ENCODE measurements around the gene ZDHHC7.

The ZDHHC7 gene

DNA sequence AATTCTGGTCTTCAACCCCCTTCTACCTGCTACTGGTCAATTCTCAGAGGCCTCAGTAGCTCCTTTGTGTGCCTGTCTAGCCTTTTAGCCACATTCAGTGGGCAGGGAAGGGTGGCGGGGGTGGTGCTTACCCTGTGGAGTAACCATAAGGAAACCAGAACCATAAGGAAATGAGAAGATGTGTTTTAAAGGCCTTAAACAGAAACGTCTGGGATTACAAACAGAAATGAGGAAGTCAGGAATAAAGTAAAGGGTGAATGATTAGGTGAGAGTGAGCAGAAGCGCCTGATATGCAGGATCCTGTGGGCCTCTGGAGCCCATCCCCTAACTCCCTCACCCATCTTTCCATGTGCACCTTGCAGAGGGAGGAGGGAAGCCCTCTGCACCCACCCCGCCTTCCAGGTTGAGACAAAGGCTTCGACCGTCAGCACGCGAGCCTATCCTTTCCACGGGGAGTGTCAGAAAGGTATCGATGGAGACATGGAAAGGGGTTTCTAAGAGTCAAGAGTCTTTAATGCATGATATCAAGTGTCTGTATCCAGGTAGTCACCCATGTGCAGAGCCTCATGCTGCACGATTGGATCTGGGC lies 36.6 kb upstream of the ZDHHC7 start:
- TF ChIP-seq, protein P1, sequence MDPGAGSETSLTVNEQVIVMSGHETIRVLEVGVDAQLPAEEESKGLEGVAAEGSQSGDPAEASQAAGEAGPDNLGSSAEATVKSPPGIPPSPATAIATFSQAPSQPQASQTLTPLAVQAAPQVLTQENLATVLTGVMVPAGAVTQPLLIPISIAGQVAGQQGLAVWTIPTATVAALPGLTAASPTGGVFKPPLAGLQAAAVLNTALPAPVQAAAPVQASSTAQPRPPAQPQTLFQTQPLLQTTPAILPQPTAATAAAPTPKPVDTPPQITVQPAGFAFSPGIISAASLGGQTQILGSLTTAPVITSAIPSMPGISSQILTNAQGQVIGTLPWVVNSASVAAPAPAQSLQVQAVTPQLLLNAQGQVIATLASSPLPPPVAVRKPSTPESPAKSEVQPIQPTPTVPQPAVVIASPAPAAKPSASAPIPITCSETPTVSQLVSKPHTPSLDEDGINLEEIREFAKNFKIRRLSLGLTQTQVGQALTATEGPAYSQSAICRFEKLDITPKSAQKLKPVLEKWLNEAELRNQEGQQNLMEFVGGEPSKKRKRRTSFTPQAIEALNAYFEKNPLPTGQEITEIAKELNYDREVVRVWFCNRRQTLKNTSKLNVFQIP (CRISPR knock-in tag; IDR thresholded peaks at IDR 0.05; ENCODE audit: borderline replicate concordance, low read depth), result no peak
- TF ChIP-seq, protein P2, sequence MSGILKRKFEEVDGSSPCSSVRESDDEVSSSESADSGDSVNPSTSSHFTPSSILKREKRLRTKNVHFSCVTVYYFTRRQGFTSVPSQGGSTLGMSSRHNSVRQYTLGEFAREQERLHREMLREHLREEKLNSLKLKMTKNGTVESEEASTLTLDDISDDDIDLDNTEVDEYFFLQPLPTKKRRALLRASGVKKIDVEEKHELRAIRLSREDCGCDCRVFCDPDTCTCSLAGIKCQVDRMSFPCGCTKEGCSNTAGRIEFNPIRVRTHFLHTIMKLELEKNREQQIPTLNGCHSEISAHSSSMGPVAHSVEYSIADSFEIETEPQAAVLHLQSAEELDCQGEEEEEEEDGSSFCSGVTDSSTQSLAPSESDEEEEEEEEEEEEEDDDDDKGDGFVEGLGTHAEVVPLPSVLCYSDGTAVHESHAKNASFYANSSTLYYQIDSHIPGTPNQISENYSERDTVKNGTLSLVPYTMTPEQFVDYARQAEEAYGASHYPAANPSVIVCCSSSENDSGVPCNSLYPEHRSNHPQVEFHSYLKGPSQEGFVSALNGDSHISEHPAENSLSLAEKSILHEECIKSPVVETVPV (CRISPR knock-in tag; IDR thresholded peaks at IDR 0.05), result no peak
- no peak for ATAC-seq

DNA sequence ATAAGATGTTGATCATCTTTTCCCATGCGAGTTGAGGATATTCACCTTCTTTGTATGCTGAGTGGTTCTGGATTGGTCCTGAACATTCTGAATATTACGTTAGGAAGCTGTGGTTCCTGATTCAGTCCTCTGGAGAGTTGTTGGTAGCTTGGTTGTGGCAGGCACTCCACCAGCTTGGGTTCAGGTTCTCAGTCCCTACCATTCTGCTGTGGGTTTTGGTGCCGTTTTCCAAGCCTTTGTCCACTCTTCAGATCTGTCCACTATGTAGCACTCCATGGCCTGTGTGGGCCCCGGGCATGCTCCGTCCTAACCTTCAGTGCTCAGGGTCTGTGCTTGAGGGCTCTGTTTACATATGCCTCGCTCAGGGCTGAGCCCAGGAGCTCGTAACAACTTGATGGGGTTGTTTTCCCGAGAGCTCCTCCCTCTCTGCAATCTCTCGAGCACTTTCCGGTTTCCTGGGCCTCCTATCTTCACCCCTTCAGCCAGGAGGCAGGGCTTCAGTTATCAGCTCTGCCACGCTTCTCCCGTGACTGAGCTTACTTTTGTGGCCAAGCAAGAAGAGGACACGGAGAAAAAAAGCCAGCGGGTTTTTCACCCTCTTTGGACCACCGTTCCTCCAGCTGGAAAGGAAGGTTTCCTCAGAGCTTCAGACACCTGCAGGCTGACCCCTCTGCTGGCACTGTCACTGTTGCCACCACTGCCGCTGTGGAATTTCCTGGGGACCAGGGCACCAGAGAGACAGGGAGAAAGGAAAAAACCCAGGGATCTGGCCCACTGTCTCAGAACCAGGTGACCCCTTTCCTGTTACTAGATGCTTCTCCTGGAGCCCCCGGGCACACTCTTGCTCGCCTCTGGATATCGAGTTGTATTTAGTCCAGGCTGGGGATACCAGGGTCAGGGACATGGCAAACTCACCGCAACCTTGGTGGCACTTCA lies 35.9 kb upstream of the ZDHHC7 start:
- TF ChIP-seq ISL1 (CRISPR knock-in tag; IDR thresholded peaks at IDR 0.05) (no peak), OSR1 (CRISPR knock-in tag; IDR thresholded peaks at IDR 0.05) (no peak), TCF4 (CRISPR knock-in tag; IDR thresholded peaks at IDR 0.05; ENCODE audit: borderline replicate concordance) (no peak), ZNF565 (CRISPR knock-in tag; conservative IDR thresholded peaks at IDR 0.05; ENCODE audit: low read depth) (no peak), CSDC2 (CRISPR knock-in tag; IDR thresholded peaks at IDR 0.05) (no peak), PPARA (CRISPR knock-in tag; IDR thresholded peaks at IDR 0.05; ENCODE audit: borderline replicate concordance) (no peak)
- ATAC-seq, result no peak

DNA sequence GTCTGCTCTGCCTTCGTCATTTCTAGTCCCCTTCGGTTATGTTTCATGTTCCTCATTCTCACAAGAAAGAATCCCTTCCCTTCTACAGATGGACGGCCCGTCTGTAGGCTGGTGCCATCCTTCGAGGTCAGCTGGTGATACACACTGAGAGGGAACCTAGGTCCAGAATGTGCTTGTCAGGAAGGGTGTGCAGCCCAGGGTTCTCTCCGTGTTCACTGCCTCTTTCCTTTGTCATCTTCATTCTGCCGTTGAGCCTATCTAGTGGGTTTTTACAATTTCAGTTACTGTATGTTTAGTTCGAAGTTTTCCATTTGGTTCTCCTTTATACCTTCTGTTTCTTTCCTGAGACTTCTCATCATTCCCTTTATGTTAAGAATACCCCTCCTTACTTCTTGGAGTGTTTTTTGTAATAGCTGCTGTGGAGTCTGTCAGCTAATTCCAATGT lies 35.2 kb upstream of the ZDHHC7 start:
- TF ChIP-seq, protein P3, sequence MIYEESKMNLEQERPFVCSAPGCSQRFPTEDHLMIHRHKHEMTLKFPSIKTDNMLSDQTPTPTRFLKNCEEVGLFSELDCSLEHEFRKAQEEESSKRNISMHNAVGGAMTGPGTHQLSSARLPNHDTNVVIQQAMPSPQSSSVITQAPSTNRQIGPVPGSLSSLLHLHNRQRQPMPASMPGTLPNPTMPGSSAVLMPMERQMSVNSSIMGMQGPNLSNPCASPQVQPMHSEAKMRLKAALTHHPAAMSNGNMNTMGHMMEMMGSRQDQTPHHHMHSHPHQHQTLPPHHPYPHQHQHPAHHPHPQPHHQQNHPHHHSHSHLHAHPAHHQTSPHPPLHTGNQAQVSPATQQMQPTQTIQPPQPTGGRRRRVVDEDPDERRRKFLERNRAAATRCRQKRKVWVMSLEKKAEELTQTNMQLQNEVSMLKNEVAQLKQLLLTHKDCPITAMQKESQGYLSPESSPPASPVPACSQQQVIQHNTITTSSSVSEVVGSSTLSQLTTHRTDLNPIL (CRISPR knock-in tag; IDR thresholded peaks at IDR 0.05; ENCODE audit: low read depth), result no peak
- TF ChIP-seq ZFP3 (CRISPR knock-in tag; IDR thresholded peaks at IDR 0.05) (no peak), TOX (CRISPR knock-in tag; IDR thresholded peaks at IDR 0.05; ENCODE audit: borderline replicate concordance) (no peak), TCF4 (CRISPR knock-in tag; IDR thresholded peaks at IDR 0.05; ENCODE audit: borderline replicate concordance) (no peak), PPARA (CRISPR knock-in tag; IDR thresholded peaks at IDR 0.05; ENCODE audit: borderline replicate concordance) (no peak), ZNF8 (CRISPR knock-in tag; IDR thresholded peaks at IDR 0.05) (no peak), ZC3H10 (CRISPR knock-in tag; IDR thresholded peaks at IDR 0.05) (no peak), BACH2 (CRISPR knock-in tag; IDR thresholded peaks at IDR 0.05; ENCODE audit: borderline replicate concordance) (no peak), CSDC2 (CRISPR knock-in tag; IDR thresholded peaks at IDR 0.05) (no peak), RARB (CRISPR knock-in tag; IDR thresholded peaks at IDR 0.05) (no peak), ARNTL (CRISPR knock-in tag; IDR thresholded peaks at IDR 0.05; ENCODE audit: borderline replicate concordance, low read depth) (no peak), ZFP30 (CRISPR knock-in tag; IDR thresholded peaks at IDR 0.05) (no peak), ZNF565 (CRISPR knock-in tag; conservative IDR thresholded peaks at IDR 0.05; ENCODE audit: low read depth) (no peak), OSR1 (CRISPR knock-in tag; IDR thresholded peaks at IDR 0.05) (no peak), GLIS3 (CRISPR knock-in tag; IDR thresholded peaks at IDR 0.05) (no peak), SNAI2 (CRISPR knock-in tag; IDR thresholded peaks at IDR 0.05) (no peak)
- TF ChIP-seq, protein P1 (CRISPR knock-in tag; IDR thresholded peaks at IDR 0.05; ENCODE audit: borderline replicate concordance, low read depth), result no peak
- TF ChIP-seq, protein P4, sequence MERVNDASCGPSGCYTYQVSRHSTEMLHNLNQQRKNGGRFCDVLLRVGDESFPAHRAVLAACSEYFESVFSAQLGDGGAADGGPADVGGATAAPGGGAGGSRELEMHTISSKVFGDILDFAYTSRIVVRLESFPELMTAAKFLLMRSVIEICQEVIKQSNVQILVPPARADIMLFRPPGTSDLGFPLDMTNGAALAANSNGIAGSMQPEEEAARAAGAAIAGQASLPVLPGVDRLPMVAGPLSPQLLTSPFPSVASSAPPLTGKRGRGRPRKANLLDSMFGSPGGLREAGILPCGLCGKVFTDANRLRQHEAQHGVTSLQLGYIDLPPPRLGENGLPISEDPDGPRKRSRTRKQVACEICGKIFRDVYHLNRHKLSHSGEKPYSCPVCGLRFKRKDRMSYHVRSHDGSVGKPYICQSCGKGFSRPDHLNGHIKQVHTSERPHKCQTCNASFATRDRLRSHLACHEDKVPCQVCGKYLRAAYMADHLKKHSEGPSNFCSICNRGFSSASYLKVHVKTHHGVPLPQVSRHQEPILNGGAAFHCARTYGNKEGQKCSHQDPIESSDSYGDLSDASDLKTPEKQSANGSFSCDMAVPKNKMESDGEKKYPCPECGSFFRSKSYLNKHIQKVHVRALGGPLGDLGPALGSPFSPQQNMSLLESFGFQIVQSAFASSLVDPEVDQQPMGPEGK (CRISPR knock-in tag; IDR thresholded peaks at IDR 0.05; ENCODE audit: borderline replicate concordance), result no peak
- TF ChIP-seq, protein P2 (CRISPR knock-in tag; IDR thresholded peaks at IDR 0.05), result no peak
- ATAC-seq, result no peak
